ENCODE data around the gene NCKAP5. TPM values are rescaled to one million over a fixed set of nuclear protein-coding genes. Genes with fewer than 3 reads are reported as not detected.

NCKAP5 gene
- total RNA-seq, 1 donor from 2014 or later = 7.7 TPM

DNA sequence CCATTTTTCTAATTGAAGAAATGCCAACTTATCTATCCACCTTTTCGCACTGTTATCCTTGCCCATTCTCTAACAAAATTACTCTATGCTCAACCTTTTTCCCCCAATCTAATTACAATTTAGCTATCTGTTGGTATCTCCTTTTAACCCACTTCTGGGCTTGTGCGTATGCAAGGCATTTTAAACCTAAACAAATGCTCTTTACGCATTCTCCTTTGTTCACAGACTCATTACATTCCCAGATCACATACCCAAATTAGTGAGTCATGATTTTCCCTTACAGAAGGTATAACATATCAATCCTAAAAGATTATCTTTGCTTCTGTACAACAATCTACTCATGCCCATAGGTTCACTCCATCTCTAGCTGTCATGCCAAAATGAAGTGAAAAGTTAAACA lies 826.5 kb downstream of the NCKAP5 start:
- H3K9me3 Mint-ChIP-seq = no peaks in the 10 kb centered on the region
- TF ChIP-seq, protein P1, sequence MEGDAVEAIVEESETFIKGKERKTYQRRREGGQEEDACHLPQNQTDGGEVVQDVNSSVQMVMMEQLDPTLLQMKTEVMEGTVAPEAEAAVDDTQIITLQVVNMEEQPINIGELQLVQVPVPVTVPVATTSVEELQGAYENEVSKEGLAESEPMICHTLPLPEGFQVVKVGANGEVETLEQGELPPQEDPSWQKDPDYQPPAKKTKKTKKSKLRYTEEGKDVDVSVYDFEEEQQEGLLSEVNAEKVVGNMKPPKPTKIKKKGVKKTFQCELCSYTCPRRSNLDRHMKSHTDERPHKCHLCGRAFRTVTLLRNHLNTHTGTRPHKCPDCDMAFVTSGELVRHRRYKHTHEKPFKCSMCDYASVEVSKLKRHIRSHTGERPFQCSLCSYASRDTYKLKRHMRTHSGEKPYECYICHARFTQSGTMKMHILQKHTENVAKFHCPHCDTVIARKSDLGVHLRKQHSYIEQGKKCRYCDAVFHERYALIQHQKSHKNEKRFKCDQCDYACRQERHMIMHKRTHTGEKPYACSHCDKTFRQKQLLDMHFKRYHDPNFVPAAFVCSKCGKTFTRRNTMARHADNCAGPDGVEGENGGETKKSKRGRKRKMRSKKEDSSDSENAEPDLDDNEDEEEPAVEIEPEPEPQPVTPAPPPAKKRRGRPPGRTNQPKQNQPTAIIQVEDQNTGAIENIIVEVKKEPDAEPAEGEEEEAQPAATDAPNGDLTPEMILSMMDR (conservative IDR thresholded peaks at IDR 0.05) = no peak
- no peaks in the 10 kb centered on the region for H3K36me3 Mint-ChIP-seq
- H3K27me3 Mint-ChIP-seq = no peaks in the 10 kb centered on the region
- no peaks in the 10 kb centered on the region for H3K4me1 Mint-ChIP-seq (ENCODE audit: unreplicated experiment)
- DNase-seq (ENCODE audit: extremely low spot score, unreplicated experiment) = no peak
- no peak overlapping the region for H3K27ac Mint-ChIP-seq
- H3K4me3 Mint-ChIP-seq = no peak overlapping the region

DNA sequence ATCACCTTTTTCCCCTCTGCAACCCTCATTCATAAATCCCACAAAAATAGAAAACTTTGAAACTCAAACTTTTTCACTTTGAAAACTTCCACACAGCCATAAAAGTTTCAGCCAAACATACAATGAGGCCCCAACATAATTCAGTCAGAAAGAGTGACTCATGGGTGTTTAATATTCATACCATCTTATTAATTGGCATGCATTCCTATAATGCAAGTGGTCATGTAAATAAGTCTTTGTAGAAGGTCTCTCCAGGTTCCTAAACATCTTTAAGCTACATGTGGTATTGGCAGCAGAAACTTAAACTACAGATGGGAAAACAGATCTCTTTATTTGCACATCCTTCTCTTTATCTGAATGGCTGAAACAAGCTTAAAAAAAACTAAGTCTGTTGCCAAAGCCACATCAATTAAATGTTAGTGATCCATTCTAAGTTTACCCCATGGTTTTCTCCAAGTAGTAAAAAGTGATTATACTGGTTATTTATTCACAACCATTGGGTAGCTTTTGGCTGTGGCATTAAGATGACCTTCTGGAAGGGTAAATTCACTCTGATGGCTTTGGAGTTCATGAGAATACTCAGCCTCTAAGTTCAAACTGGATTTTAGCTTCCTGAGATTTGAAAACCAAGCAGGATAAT lies 828.1 kb downstream of the NCKAP5 start:
- Mint-ChIP-seq H3K9me3 (no peaks in the 10 kb centered on the region), H3K4me3 (no peak overlapping the region), H3K4me1 (ENCODE audit: unreplicated experiment) (no peaks in the 10 kb centered on the region), H3K36me3 (no peaks in the 10 kb centered on the region), H3K27ac (no peak overlapping the region), H3K27me3 (no peaks in the 10 kb centered on the region)
- TF ChIP-seq, protein P1 (conservative IDR thresholded peaks at IDR 0.05) = no peak
- no peak for DNase-seq (ENCODE audit: extremely low spot score, unreplicated experiment)

DNA sequence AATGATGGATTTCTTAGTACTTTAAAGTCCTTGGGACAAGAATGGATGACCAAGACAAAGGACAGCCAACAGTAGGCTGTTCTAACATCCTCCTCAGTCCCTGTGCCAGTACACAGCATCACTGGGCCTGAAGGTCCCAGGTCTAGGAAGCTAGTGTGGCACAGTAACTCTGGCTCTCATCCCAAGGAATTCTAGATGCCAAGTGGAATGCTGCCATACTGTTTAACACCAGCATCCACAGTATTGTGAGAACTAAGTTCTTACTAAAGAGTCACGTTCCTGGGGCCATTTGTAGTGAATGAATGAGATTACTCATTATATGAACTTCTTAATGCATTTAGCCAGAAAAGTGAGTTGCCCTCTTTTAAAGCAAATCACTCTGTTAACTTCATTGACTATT lies 830.0 kb downstream of the NCKAP5 start:
- H3K27ac Mint-ChIP-seq = no peak overlapping the region
- H3K36me3 Mint-ChIP-seq = no peaks in the 10 kb centered on the region
- TF ChIP-seq, protein P1 (conservative IDR thresholded peaks at IDR 0.05) = no peak

DNA sequence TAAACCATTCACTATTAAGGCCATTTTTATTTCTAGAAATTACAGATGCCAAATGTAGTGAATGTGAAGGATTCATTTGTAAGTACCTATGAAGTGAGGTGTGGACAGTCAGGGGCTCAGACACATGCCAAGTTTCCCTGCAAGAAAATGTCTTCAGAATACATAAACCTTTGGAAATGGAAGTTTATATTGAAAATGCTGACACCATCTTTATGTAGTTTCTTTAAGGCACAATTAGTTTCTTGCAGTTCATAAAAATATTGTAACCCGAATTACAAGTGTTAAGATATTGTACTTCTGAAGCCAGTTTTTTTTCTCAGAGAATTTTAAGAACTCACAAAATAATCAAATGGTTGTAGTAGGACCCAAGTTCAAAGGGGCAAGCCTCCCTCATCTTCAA lies 832.2 kb downstream of the NCKAP5 start:
- TF ChIP-seq, protein P1 (conservative IDR thresholded peaks at IDR 0.05) = no peak
- Mint-ChIP-seq H3K27ac (no peak overlapping the region), H3K36me3 (no peaks in the 10 kb centered on the region), H3K9me3 (no peaks in the 10 kb centered on the region), H3K4me1 (ENCODE audit: unreplicated experiment) (no peaks in the 10 kb centered on the region), H3K4me3 (no peak overlapping the region), H3K27me3 (no peaks in the 10 kb centered on the region)
- DNase-seq (ENCODE audit: extremely low spot score, unreplicated experiment) = no peak

More for the DNA sequence above, 830.0 kb downstream of the NCKAP5 start:
- no peak for DNase-seq (ENCODE audit: extremely low spot score, unreplicated experiment)
- no peak overlapping the region for H3K4me3 Mint-ChIP-seq
- no peaks in the 10 kb centered on the region for H3K27me3 Mint-ChIP-seq
- H3K4me1 Mint-ChIP-seq (ENCODE audit: unreplicated experiment) = no peaks in the 10 kb centered on the region
- H3K9me3 Mint-ChIP-seq = no peaks in the 10 kb centered on the region

DNA sequence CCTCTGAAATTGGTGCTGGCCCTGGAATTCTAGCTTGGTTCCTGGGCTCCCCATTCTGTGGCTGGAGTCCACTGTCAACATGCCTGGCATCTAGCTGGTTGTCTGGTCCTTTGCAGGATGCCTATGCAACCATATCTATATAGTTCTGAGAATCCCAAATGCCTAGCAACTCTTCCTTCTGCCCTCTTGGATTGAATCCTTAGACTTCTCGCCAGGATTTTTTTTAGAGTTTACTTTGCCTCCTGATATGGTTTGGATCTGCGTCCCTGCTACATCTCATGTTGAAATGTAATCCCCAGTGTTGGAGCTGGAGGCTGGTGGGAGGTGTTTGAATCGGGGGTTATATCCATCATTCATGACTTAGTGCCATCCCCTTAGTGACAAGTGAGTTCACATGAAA lies 833.3 kb downstream of the NCKAP5 start:
- Mint-ChIP-seq H3K27ac (no peak overlapping the region), H3K4me3 (no peak overlapping the region), H3K9me3 (no peaks in the 10 kb centered on the region), H3K4me1 (ENCODE audit: unreplicated experiment) (no peaks in the 10 kb centered on the region), H3K27me3 (no peaks in the 10 kb centered on the region), H3K36me3 (no peaks in the 10 kb centered on the region)
- TF ChIP-seq, protein P1 (conservative IDR thresholded peaks at IDR 0.05) = no peak
- DNase-seq (ENCODE audit: extremely low spot score, unreplicated experiment) = no peak

DNA sequence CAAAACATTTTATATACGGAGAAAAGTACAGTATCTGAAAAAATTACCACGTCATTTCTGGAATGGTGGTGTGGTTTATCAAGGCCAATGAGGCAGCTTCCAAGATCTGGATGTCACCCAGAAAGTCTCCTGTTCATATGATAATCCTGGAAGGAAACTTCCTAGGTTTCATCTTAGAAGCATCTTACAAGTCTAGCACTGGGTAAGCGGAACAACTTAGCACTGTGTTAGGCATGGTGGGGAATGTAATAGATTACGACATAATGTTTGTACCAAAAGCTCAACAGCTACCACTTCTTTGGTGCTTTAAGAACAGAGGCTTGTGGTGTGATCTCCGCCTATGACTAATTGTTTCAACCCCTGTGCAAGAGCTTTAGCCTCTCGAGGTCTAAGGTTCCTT lies 835.2 kb downstream of the NCKAP5 start:
- no peak overlapping the region for H3K27ac Mint-ChIP-seq
- H3K36me3 Mint-ChIP-seq = no peaks in the 10 kb centered on the region
- H3K4me1 Mint-ChIP-seq (ENCODE audit: unreplicated experiment) = no peaks in the 10 kb centered on the region
- TF ChIP-seq, protein P1 (conservative IDR thresholded peaks at IDR 0.05) = no peak
- no peaks in the 10 kb centered on the region for H3K27me3 Mint-ChIP-seq
- no peak overlapping the region for H3K4me3 Mint-ChIP-seq
- H3K9me3 Mint-ChIP-seq = no peaks in the 10 kb centered on the region
- DNase-seq (ENCODE audit: extremely low spot score, unreplicated experiment) = no peak
